ENCODE data around the gene ZSWIM1.
A peak's percentile ranks its signal among the peaks of the same experiment; 100 is the strongest.

Gene ZSWIM1

DNA sequence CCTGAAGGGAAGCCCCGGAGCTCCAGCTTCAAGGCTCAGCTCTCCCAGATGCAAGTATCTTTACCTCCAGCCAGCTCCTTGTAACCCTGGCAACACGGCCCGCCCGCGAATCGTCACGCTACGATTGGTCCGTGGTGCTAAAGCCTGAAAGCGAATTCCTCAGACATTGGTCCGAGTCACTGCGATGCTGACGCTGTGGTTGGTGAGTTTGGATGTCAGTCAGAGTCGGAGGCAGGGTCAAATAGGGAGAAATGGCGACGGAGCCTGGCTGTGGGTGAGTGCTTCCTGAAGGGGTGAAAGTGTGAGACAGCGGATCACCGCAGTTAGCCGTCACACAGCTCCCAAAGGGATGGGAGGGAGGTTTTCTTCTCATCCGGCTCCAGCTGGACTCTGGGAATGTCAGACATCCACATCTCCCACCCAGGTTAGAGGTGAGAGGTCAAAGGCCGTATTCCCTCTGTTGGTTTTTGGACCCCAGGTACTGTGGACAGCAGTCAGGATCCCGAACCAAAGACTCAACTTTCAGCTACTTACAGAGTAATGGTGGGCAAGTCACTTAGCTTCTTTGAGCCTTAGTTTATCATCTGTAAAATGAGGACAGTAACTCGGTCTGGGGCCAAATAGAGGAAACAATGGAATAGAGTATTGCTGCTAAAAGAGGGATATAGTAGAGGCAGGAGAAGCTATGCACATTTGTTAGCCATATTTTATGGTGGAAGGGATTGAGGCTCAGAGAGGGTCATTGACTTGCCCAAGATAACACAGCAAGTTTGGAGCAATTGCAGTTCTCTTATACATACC, at the start of gene ZSWIM1:
Gene ZSWIM1 (plus strand): TSS at position 240 of the 801 bp plus-strand sequence. CDS start 1,366 bp downstream, outside the sequence.
- H3K27ac ChIP-seq: peak within 1 kb of the TSS; percentile 60

DNA sequence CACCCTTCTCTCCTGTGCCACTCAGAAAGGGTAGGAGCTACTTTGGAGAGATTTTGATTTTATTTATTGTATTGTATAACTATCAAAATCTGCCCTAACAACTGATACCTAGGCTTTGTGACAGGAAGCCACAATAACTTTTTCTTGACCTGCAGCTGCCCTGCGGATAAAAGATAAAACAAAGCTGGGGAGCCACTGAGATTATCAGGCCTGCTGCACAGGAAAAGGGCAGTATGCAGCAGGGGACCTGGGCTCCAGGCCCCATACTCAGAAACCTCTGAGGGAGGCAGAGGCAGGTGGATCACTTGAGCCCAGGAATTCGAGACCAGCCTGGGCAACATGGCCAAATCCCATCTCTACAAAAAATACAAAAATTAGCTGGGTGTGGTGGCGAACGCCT, 48.4 kb upstream of the ZSWIM1 start:
- no peak overlapping the region for H3K27ac ChIP-seq
- TF ChIP-seq, protein P1, sequence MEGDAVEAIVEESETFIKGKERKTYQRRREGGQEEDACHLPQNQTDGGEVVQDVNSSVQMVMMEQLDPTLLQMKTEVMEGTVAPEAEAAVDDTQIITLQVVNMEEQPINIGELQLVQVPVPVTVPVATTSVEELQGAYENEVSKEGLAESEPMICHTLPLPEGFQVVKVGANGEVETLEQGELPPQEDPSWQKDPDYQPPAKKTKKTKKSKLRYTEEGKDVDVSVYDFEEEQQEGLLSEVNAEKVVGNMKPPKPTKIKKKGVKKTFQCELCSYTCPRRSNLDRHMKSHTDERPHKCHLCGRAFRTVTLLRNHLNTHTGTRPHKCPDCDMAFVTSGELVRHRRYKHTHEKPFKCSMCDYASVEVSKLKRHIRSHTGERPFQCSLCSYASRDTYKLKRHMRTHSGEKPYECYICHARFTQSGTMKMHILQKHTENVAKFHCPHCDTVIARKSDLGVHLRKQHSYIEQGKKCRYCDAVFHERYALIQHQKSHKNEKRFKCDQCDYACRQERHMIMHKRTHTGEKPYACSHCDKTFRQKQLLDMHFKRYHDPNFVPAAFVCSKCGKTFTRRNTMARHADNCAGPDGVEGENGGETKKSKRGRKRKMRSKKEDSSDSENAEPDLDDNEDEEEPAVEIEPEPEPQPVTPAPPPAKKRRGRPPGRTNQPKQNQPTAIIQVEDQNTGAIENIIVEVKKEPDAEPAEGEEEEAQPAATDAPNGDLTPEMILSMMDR (IDR thresholded peaks at IDR 0.05): no peak
- no peak for TF ChIP-seq ZFX (IDR thresholded peaks at IDR 0.05; ENCODE audit: borderline replicate concordance)

More for the DNA sequence above, at the start of gene ZSWIM1:
- TF ChIP-seq, protein P1 (IDR thresholded peaks at IDR 0.05): no peak
- TF ChIP-seq ZFX (IDR thresholded peaks at IDR 0.05; ENCODE audit: borderline replicate concordance): no peak

DNA sequence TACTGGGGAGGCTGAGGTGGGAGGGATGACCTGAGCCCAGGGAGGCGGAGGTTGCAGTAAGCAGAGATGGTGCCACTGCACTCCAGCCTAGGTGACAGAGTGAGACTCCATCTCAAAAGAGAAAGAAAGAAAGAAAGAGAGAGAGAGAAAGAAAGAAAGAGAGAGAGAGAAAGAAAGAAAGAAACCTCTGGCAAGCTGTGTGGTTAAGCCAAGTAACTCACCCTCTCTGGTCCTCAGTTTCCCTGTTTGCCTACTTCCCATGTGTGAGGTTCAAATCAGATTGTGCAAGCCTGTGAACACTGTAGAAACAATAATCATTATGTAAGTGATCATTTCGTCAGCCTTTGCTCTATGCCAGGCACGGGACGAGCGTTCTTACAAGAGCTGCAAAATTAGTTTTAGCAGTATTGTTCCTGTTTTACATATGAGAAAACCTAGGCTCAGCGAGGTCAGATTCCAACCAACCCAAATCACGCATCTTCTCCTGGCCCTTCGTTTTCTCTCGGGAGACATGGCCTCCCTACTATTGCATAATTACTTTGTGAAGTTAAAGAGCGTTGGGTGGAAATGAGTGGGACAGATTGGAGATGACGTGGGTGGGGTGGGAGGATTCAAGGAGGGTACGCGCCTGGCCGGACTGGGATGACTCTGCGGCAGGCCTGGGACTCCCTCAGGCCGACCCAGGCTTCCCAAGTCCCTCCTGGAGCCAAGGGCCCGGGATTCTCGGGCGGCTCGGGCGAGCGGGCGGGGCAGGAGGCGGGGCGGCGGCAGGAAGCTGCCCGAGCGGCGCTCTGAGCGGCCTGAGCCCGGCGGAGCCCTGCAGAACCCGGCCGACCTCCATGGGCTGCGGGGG, 47.8 kb upstream of the ZSWIM1 start, which contains the start of gene SNX21:
Gene SNX21 (plus strand): TSS at position 770 of the 853 bp plus-strand sequence. CDS start 121 bp downstream, outside the sequence.
- H3K27ac ChIP-seq: peak within 1 kb of the TSS; percentile 54
- TF ChIP-seq ZFX (IDR thresholded peaks at IDR 0.05; ENCODE audit: borderline replicate concordance): no peak
- TF ChIP-seq, protein P1 (IDR thresholded peaks at IDR 0.05): no peak

DNA sequence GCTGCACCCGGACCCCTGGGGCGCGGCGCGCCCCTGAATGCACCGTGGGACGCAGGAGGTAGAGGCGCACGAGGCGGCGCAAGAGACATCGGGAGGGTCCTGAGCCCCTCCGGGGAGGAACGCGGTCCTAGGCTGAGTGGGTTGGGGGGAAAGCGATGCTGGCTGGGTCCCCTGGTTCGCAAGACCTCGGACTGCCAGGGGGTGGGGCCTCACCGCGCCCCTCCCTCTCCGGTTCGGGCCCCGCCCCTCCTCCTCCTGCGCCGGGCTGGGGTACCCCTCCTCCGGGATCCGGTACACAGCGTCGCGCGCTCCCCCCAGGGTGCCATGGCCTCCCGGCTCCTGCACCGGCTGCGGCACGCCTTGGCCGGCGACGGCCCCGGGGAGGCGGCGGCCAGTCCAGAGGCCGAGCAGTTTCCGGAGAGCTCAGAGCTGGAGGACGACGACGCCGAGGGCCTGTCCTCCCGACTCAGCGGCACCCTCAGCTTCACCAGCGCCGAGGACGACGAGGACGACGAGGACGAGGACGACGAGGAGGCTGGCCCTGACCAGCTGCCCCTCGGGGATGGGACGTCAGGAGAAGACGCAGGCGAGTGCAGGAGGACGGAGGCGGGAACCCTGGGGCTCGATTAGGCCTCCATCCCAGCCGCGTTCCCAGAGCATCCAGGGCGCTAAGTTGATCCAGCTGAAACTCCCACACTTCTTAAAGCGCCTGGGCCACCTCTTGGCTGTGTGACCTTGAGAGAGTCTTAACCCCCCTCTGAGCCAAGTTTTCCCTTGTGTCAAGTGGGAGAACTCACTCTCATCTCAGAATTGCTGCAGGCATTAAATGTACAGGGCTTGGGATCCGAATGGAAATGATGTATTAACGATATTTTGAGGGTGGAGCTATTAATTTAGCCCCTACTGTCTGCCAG, 46.9 kb upstream of the ZSWIM1 start:
- peak overlapping the region; percentile 54 for H3K27ac ChIP-seq
- TF ChIP-seq, protein P1 (IDR thresholded peaks at IDR 0.05): no peak
- no peak for TF ChIP-seq ZFX (IDR thresholded peaks at IDR 0.05; ENCODE audit: borderline replicate concordance)

DNA sequence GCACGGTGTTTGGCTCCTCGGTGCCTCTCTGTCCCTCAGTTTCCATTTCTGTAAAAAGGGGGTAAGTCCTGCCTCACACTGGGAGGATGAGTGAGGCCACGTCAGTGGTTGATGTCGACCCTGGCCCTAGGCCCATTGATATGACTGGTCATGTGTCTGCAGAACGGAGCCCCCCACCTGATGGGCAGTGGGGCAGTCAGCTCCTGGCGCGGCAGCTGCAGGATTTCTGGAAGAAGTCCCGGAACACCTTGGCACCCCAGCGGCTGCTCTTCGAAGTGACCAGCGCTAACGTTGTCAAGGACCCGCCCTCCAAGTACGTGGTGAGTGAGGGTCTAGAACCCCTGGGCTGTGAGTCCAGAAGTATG, 46.2 kb upstream of the ZSWIM1 start:
- no peak overlapping the region for H3K27ac ChIP-seq
- TF ChIP-seq, protein P1 (IDR thresholded peaks at IDR 0.05): no peak
- no peak for TF ChIP-seq ZFX (IDR thresholded peaks at IDR 0.05; ENCODE audit: borderline replicate concordance)

DNA sequence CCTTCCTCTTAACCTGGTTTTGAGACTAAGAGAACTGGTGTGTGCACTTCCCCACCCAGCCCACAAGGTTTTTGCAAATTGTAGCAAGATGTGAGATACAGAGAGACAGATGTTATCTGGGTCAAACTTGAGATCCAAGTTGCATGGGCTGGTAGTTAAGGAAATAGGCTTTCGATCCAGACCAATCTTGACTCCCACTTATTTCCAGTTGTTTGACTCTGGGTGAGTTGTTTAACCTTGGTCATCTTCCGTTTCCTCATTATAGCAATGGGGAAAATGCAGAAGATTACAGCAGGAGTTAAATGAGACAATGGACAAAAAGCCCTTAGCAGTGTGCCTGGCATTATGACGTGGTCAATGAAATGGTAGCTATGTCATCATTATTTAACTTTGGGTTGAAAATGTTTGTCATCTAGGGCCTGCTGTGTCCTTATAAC, 45.7 kb upstream of the ZSWIM1 start:
- TF ChIP-seq, protein P1 (IDR thresholded peaks at IDR 0.05): no peak
- no peak for TF ChIP-seq ZFX (IDR thresholded peaks at IDR 0.05; ENCODE audit: borderline replicate concordance)
- no peak overlapping the region for H3K27ac ChIP-seq
